Smooth muscle cell (in vitro differentiated cells): Measurements from ENCODE around the gene CSK. TPM values are rescaled to one million over a fixed set of nuclear protein-coding genes. Genes with fewer than 3 reads are reported as not detected.

Source experiments
- DNase-seq: peaks from one replicate; lab custom pipeline; 2025; ENCODE audit not compliant: unreplicated experiment; lab: John Stamatoyannopoulos, UW
- H2AFZ ChIP-seq: fragments of 200-600 bp; sonication (generic); 2 replicates; pipeline ENCODE4 v1.6.0; 2016; ENCODE audit warnings: antibody characterized with exemption, low read depth, mild to moderate bottlenecking
- H3F3A ChIP-seq: fragments of 200-600 bp; sonication (generic); 2 replicates; pipeline ENCODE4 v1.6.0; 2017; ENCODE audit warnings: antibody characterized with exemption, low read depth
- H3K27ac ChIP-seq: fragments of 200-600 bp; sonication (generic); 2 replicates; pipeline ENCODE4 v1.5.1; 2016; ENCODE audit warnings: low read depth, mild to moderate bottlenecking
- H3K27me3 ChIP-seq: fragments of 200-600 bp; sonication (generic); 2 replicates; pipeline ENCODE4 v1.6.1; 2016; ENCODE audit warnings: low read depth, mild to moderate bottlenecking
- H3K36me3 ChIP-seq: fragments of 200-600 bp; sonication (generic); 2 replicates; pipeline ENCODE4 v1.5.1; 2016; ENCODE audit warnings: low read depth
- H3K4me1 ChIP-seq: fragments of 200-600 bp; sonication (generic); 2 replicates; pipeline ENCODE4 v1.5.1; 2016; ENCODE audit warnings: low read depth
- H3K4me2 ChIP-seq: fragments of 200-600 bp; sonication (generic); 2 replicates; pipeline ENCODE4 v1.6.0; 2016; ENCODE audit warnings: mild to moderate bottlenecking
- H3K4me3 ChIP-seq: fragments of 200-600 bp; sonication (generic); 2 replicates; pipeline ENCODE4 v1.5.1; 2016; ENCODE audit warnings: mild to moderate bottlenecking
- H3K79me2 ChIP-seq: fragments of 200-600 bp; sonication (generic); 2 replicates; pipeline ENCODE4 v1.6.0; 2016; ENCODE audit warnings: low read depth, mild to moderate bottlenecking
- H3K9ac ChIP-seq: fragments of 200-600 bp; sonication (generic); 2 replicates; pipeline ENCODE4 v1.6.0; 2016; ENCODE audit warnings: low read depth
- H3K9me3 ChIP-seq: fragments of 200-600 bp; sonication (generic); replicated peaks from 2 replicates; pipeline ENCODE4 v1.5.1; 2016; ENCODE audit warnings: low read depth
- H4K20me1 ChIP-seq: fragments of 200-600 bp; sonication (generic); 2 replicates; pipeline ENCODE4 v1.6.0; 2016; ENCODE audit warnings: low read depth
- WGBS: methylation state at CpG from one replicate; pipeline ENCODE4 v1.1.7; 2016; ENCODE audit warnings: low lambda C conversion rate; 5-methylcytosine and 5-hydroxymethylcytosine counted together
- polyA plus RNA-seq: library from polyadenylated mRNA; unstranded; fragments of >200 nt; fragmentation: Nextera tagmentation; extraction: Ambion mirVana; gene quantifications from 2 replicates; pipeline ENCODE4 v1.2.1, GENCODE V29; 2016
- total RNA-seq: library from RNA; depleted of rRNA; stranded (reverse); fragments of >200 nt; gene quantifications from 2 replicates; pipeline ENCODE4 v1.2.3, GENCODE V29; 2014
- TF ChIP-seq, protein P1 (sequence below): fragments of 200-600 bp; sonication (generic); IDR thresholded peaks from 2 replicates; pipeline ENCODE4 v1.5.1; 2017; ENCODE audit warnings: borderline replicate concordance, mild to moderate bottlenecking, antibody characterized with exemption; ENCODE audit not compliant: insufficient read depth, poor library complexity, severe bottlenecking

CSK gene
- total and polyA plus RNA-seq, 2 experiments from 2014 or later = 16.5 to 19.6 TPM

DNA sequence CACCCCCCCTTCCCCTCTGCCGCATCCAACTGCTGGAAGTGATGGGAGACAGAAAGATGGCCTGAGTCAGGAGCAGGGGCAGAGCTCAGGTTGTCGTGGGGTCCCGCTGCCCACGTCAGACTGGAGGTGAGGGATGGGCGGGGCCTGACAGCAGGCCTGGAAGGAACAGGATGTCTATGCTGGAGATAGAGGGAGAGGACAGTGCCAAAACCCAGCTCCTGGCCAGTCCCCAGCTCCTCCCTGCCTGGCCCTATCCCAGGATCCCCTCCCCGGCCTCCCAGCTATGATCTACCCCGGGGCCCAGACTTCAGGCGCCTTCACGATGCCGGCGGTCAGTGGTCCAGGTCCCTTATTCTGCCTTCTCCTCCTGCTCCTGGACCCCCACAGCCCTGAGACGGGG lies 30.7 kb downstream of the CSK start, which contains the start of gene LMAN1L:
TSS of gene LMAN1L (plus strand) at position 303 of the 400 bp plus-strand sequence. CDS start at position 323, 20 bp downstream.
- H3K4me2 ChIP-seq = no peak within 1 kb of the TSS
- H3K9me3 ChIP-seq = no peaks in the 10 kb centered on the region
- no peak within 1 kb of the TSS for H3K9ac ChIP-seq
- 92% methylated on average over 12 of the region's 12 CpGs for WGBS
- DNase-seq = no peak
- H3K27ac ChIP-seq = no peak within 1 kb of the TSS
- no peaks in the 10 kb centered on the region for H3K27me3 ChIP-seq
- no peaks in the 10 kb centered on the region for H3K79me2 ChIP-seq
- no peaks in the 10 kb centered on the region for H3K36me3 ChIP-seq
- no peak within 1 kb of the TSS for H3K4me3 ChIP-seq
- H3K4me1 ChIP-seq = no peaks in the 10 kb centered on the region
- H4K20me1 ChIP-seq = no peaks in the 10 kb centered on the region
- H3F3A ChIP-seq = no peaks in the 10 kb centered on the region
- no peak within 1 kb of the TSS for H2AFZ ChIP-seq
- TF ChIP-seq, protein P1, sequence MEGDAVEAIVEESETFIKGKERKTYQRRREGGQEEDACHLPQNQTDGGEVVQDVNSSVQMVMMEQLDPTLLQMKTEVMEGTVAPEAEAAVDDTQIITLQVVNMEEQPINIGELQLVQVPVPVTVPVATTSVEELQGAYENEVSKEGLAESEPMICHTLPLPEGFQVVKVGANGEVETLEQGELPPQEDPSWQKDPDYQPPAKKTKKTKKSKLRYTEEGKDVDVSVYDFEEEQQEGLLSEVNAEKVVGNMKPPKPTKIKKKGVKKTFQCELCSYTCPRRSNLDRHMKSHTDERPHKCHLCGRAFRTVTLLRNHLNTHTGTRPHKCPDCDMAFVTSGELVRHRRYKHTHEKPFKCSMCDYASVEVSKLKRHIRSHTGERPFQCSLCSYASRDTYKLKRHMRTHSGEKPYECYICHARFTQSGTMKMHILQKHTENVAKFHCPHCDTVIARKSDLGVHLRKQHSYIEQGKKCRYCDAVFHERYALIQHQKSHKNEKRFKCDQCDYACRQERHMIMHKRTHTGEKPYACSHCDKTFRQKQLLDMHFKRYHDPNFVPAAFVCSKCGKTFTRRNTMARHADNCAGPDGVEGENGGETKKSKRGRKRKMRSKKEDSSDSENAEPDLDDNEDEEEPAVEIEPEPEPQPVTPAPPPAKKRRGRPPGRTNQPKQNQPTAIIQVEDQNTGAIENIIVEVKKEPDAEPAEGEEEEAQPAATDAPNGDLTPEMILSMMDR = no peak

DNA sequence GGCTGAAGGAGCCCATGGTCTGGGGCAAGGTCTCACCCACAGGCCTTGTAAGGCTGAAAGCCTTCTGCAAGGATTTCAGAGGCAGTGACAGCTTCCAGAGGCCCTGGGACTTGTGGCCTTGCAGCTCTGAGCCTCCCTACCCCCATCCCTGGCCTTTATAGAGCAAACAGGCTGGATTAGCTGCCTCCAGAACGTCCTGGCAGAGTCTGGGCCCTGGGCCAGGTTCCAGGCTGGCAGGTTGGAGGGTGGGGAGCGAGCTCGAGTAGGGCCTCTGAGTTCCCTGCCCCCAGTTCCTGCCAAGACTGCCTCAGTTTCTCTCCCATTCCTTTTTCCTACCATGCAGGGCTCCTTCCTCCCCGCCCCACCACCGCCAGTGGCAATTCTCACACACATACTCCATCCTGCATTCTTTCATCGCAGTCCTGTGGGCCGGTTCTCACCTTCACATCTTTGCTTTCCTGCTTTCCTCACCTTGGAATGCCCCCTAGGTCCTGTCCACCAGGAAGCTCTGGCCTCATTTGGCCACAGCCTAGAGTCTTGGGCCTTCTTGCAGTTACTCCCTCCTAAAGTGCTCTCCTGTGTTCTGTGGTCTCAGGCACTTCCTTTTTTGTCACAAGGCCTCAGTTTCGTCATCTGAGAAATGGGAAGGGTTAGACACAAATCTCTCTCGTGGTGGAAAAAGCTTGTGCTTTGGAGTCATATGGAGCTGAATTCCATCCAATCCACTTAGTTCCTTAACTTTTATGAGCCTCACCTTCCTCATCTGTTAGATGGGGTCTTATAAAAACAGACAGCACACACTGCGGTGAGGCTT lies 33.4 kb downstream of the CSK start:
- no peaks in the 10 kb centered on the region for H3K27me3 ChIP-seq

DNA sequence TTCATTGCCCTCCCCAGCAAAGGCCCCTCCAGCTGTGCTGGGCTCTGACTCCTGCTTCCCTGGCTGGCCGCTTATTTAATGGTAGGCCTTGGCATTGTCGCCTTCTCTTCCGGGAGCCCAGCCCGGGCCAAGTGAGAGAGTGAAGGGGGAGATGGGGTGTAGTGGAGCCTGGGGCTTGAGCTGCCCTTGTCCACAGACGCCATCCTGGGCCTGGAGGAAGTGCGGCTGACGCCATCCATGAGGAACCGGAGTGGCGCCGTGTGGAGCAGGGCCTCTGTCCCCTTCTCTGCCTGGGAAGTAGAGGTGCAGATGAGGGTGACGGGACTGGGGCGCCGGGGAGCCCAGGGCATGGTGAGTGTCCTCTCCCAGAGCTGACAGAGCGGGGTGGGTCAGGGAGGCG lies 34.1 kb downstream of the CSK start:
- no peak overlapping the region for H3K27ac ChIP-seq
- WGBS = 97% methylated on average over 15 of the region's 15 CpGs
- no peak overlapping the region for H3K4me2 ChIP-seq
- peaks cover 5% of the 10 kb centered on the region for H3K4me1 ChIP-seq
- H4K20me1 ChIP-seq = no peaks in the 10 kb centered on the region
- no peaks in the 10 kb centered on the region for H3K36me3 ChIP-seq
- TF ChIP-seq, protein P1 = no peak
- no peak overlapping the region for H2AFZ ChIP-seq
- H3K4me3 ChIP-seq = no peak overlapping the region
- H3K79me2 ChIP-seq = no peaks in the 10 kb centered on the region
- no peak for DNase-seq
- H3K9ac ChIP-seq = no peak overlapping the region
- no peaks in the 10 kb centered on the region for H3K27me3 ChIP-seq
- H3K9me3 ChIP-seq = no peaks in the 10 kb centered on the region
- no peaks in the 10 kb centered on the region for H3F3A ChIP-seq

More for the DNA sequence above, 33.4 kb downstream of the CSK start:
- Histone ChIP-seq H3K27ac (no peak overlapping the region), H3K4me2 (no peak overlapping the region), H4K20me1 (no peaks in the 10 kb centered on the region), H3K4me1 (no peaks in the 10 kb centered on the region), H3K36me3 (no peaks in the 10 kb centered on the region), H3K9ac (no peak overlapping the region), H2AFZ (no peak overlapping the region), H3F3A (no peaks in the 10 kb centered on the region), H3K4me3 (no peak overlapping the region), H3K79me2 (no peaks in the 10 kb centered on the region), H3K9me3 (no peaks in the 10 kb centered on the region)
- WGBS = 77% methylated on average over 10 of the region's 10 CpGs
- TF ChIP-seq, protein P1 = no peak
- DNase-seq = no peak
